Fibroblast of the aortic adventitia (primary cell): Measurements from ENCODE around the gene LMX1B. TPM values are rescaled to one million over a fixed set of nuclear protein-coding genes. Genes with fewer than 3 reads are reported as not detected.

Experiments used
- DNase-seq: peaks from one replicate; pipeline ENCODE4 v3.0.0-alpha.2; 2010; ENCODE audit warnings: low read depth
- H3K4me3 ChIP-seq: 2 replicates; pipeline ENCODE4 v1.5.1; 2011; ENCODE audit warnings: low read depth, mild to moderate bottlenecking, control low read depth, low read length, moderate library complexity
- total RNA-seq: library from RNA; depleted of rRNA; stranded (reverse); fragments of >200 nt; gene quantifications from 2 replicates; pipeline ENCODE4 v1.2.3, GENCODE V29; 2012; ENCODE audit warnings: low replicate concordance
- TF ChIP-seq, protein P1 (sequence below): IDR thresholded peaks from 2 replicates; pipeline ENCODE4 v1.5.1; 2011; ENCODE audit warnings: mild to moderate bottlenecking, low read length, control low read depth, inconsistent platforms; ENCODE audit not compliant: insufficient read depth

LMX1B gene
- total RNA-seq, 1 donor = not detected

DNA sequence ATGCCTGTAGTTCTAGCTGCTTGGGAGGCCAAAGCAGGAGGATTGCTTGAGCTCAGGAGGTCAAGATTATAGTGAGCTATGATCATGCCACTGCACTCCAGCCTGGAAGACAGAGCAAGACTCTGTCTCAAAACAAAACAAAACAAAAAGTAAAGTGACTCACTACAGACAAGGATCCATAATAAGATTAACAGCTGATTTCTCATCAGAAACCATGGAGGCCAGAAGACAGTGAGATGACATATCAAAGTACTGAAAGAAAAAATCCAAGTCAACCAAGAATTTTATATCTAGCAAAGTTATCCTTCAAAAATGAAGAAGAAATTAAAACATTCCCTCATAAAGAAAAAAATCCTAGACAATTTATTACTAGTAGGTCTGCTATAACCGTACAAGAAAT, 121.8 kb downstream of the LMX1B start:
- TF ChIP-seq, protein P1, sequence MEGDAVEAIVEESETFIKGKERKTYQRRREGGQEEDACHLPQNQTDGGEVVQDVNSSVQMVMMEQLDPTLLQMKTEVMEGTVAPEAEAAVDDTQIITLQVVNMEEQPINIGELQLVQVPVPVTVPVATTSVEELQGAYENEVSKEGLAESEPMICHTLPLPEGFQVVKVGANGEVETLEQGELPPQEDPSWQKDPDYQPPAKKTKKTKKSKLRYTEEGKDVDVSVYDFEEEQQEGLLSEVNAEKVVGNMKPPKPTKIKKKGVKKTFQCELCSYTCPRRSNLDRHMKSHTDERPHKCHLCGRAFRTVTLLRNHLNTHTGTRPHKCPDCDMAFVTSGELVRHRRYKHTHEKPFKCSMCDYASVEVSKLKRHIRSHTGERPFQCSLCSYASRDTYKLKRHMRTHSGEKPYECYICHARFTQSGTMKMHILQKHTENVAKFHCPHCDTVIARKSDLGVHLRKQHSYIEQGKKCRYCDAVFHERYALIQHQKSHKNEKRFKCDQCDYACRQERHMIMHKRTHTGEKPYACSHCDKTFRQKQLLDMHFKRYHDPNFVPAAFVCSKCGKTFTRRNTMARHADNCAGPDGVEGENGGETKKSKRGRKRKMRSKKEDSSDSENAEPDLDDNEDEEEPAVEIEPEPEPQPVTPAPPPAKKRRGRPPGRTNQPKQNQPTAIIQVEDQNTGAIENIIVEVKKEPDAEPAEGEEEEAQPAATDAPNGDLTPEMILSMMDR = no peak
- no peak for DNase-seq
- H3K4me3 ChIP-seq = no peak overlapping the region

GRCh38 chr9:126738553-126738952, 124.8 kb downstream of the LMX1B start:
- TF ChIP-seq, protein P1 = no peak
- no peak overlapping the region for H3K4me3 ChIP-seq
- no peak for DNase-seq

- DNase-seq = no peak
- TF ChIP-seq, protein P1 = no peak
Measured at GRCh38 chr9:126743041-126743440, 129.3 kb downstream of the LMX1B start.

DNA sequence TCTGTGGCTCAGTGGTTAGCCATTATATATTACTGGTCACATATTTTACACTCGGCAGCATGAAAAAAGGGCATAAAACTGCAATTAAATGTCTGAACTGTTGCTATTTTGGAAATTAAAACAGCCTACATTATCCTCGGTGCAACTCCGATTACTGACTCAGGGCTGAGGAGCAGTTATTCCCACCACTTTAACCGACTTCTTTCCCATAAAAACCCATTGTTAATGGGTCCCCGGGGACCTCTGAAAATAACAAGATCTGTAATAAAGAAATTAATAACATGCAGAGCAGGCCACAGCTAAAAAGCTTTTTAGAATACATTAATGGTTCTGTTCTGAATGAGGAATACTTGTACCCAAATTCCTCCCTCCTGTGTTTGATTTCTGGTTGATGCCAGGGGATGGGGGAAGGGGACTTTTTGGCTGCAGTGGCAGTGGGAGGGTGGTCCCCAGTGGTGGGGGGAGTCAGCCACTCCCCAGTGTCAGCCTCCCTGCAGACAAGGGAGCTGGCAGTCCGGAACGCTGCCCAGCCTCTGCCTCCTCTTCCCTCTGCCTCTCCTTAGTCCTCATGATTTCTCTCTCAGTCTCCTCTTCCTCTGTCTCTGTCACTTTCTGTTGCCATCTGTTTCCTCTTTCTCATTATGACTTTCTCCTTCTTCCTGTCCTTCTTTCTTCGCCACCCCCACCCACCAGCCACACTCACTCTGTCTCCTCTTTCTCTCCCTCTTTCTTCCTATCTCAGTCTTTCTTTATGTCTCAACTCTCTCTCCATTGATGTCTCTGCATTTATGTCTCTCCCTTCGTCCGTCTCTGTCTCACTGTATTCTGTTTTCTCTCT, 132.1 kb downstream of the LMX1B start:
- no peak for DNase-seq
- TF ChIP-seq, protein P1 = no peak
- H3K4me3 ChIP-seq = no peak overlapping the region

More at GRCh38 chr9:126743041-126743440, 129.3 kb downstream of the LMX1B start:
- H3K4me3 ChIP-seq = no peak overlapping the region

Other genes with a start within 250 kb of the LMX1B start
- gene ZBTB43, start 191.1 kb downstream of the LMX1B start, total RNA-seq = 8.1 and 11.1 TPM in 2 replicates
- 7.3 and 8.8 TPM in 2 replicates for gene ZBTB34, start 246.7 kb downstream of the LMX1B start, total RNA-seq